HG03558 (cell line): Measurements from ENCODE around the gene CLIC2.

ENCODE experiments used
- ATAC-seq: cut with Tn5 transposase; IDR thresholded peaks from one replicate; pipeline ENCODE4 v1.9.1; 2021; ENCODE audit warnings: moderate number of reproducible peaks; ENCODE audit not compliant: unreplicated experiment; ENCODE audit errors: extremely low read depth

CLIC2 gene

DNA sequence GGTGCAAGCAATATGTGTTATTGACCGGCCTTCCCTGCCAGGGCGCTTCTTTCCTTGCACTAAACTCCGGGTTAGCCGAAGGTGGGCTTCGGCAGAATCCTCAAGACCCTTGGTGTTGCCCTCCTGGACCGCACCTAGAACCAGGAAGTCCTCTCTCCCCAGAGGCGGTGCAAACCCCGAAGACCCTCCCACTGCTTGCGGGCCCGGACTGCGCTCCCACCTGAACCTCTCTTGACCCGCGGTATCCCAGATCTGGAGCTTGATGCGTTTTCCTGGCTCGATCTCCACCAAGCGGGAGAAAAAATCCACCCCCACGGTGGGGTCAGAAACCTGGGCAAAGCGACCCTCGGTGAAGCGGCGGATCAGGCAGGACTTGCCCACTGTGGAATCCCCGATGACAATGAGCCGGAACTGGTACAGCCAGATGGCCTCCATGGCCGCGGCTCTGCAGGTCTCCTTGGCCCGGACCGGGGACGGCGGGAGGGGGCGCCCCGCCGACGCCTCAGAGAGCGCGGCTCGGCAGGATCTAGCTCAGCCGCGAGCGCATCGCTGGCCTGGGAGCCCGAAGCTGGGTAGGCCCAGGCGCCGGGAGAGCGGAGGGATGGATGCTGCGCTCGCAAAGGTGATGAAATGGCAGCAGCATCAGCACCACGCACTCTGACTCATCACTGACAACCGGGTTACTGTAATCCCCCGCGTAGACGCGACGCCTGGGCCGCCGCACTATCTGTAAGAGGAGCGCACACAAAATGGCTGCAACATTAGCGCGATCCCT is 70.4 kb downstream of the CLIC2 start, which contains the start of gene RAB39B:
Gene RAB39B, minus strand, starts transcription at position 638 of the 775 bp plus-strand sequence. Its CDS starts 203 bp downstream, at position 435.
- peak; percentile 80 for ATAC-seq

DNA sequence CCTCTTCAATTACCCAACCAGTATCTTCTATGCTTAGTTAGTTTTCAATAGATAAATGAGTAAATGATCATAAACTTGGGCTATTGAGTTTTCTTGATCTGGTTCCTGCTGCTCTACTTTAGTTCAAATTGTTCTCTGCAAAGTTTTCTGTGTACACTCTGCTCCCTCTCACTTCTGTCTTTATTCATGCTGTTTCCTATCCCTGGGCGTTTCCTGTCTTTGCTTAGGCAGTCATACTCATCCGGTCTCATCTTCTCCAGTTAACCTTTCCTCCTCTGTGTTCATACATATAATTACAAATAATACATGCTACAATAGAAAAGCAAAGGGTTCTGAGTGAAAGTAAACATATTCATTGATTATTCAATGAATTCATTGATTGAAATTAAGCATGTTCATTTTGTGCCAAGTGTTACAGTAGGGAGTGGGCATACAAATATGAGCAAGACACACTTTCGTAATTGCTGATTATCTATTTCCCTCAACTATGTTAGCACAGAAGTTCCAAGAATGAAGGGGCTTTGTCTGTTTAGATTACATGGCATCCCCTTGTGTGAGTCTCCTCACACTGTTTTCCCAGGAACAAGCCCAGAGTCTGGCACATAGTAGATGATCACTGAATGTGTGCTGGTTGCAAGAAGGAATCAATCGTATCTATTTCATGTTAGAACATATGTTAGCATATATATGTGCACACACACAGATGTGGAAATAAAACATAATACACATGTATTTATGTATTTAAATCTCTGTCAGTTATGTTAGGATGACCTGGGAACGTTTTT is 71.3 kb downstream of the CLIC2 start:
- ATAC-seq: no peak

DNA sequence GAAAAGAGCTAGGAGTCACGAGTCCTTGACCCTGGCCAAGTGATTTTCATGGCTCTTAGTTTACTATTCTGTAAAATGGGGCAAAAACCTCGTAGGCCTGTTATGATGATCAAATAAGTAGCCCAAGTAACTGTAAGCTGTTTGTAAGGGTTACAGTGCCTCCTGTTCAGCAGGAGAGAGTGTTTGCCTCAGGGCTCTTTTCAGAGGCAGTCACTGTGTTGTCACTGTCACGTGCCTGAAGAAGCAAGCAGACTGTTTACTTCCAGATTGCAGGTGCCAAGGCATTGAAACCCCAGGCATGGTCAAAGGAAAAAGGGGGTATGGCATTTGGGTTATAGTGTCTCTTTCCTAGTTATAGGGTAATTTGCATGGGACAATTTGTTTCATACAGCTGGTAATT is 74.7 kb downstream of the CLIC2 start:
- no peak for ATAC-seq

DNA sequence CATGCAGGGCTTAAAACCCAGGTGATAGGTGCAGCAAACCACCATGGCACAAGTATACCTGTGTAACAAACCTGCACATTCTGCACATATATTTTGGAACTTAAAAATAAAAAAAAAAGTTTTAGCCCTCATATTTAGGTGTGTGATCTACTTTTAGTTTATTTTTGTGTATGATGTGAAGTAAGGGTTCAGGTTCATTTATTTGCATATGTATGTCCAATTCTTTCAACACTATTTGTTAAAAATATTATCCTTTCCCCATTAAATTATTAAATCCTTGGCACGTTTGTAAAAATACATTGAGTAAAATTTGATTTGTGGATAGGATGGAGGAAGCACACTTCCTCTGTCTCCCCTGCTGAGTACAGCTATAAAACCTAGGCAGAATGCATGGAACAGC is 83.0 kb downstream of the CLIC2 start:
- no peak for ATAC-seq

DNA sequence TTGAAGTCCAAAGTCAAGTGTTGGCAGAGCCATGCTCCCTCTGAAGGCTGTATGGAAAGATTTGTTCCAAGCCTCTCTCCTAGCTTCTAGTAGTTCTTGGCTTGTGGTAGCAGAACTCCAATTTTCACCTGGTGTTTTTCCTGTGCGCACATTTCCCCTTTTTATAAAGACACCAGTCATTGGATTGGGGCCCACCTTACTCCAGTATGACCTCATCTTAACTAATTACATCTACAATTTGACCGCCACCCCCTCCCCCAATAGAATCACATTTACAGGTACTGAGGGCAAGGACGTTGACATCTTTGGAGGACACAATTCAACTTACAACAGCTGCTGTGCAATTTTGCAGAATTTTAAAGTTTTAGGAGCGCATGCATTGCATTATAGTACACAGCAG is 86.9 kb downstream of the CLIC2 start:
- no peak for ATAC-seq

DNA sequence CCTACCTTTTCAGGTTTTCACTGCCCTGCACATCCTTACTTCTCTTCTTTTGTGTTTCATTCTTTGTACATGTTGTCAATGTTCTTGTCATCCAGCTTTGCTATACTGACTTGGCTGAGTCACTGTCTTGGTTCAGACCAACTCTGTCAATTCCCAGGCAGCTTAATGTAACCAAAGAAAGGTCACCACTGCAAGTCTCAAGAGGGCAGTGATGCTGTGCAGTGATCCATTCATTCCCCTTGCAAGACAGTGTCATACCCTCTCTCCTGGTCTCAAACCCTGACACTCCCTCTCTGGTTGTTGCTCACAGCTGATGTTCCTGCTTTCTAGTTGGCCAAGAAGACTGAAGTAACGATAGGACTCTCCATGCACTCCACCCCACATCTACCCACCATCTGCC is 87.7 kb downstream of the CLIC2 start:
- no peak for ATAC-seq

DNA sequence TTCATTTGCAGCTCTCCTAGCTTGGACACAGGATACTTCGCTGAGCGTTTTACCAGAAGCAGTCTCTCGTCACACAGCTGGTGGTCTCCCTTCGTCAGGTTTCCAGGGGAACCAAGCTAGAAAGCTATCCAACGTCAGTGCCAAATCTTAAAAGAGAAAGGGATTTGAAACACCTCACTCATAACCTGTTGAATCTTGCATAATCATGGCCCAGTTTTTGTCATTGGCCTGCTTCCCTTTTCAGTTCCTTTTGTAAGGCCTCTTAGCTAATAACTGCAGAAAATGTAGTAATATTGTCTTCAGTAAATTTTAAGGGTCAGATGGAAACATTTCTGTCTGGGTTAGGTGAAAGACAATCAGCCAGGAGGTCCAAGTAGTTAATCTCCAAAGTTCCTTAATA is 92.1 kb downstream of the CLIC2 start:
- ATAC-seq: no peak

DNA sequence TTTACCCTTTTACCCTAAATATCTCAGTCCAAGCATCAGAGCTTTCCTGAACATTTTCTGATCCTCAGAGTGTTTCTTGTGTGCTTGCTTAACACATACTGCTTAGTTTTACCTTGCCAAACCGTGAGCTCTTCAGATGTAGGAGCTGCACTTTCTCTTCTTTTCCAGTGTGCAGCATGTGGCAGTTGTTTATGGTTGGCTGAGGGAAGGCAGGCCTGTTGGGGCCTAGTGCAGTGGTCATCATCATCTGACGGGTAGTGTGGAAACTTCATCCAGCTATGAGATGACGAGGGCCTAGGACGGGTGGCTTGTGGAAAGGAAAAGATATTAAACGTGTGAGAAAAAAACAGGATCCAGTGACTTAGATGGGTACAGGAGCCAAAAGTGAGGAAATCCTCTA is 96.7 kb downstream of the CLIC2 start:
- ATAC-seq: no peak

DNA sequence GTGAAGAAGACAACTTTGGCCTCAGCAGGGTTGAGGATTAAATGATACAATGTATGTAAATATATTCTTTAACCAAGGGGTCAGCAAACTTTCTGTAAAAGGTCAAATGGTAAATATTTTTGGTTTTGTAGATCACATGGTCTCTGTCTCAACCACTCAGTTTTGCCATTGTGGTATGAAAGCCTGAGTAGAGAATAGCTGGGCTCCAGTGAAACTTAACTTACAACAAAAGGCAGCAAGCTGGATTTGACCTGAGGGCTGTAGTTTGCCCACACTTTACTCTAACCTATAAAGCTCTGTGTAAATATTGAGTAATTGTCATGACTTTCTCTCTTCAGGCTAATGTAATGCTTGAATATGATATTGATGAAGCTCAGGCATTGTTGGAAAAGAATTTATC is 98.5 kb downstream of the CLIC2 start:
- no peak for ATAC-seq

DNA sequence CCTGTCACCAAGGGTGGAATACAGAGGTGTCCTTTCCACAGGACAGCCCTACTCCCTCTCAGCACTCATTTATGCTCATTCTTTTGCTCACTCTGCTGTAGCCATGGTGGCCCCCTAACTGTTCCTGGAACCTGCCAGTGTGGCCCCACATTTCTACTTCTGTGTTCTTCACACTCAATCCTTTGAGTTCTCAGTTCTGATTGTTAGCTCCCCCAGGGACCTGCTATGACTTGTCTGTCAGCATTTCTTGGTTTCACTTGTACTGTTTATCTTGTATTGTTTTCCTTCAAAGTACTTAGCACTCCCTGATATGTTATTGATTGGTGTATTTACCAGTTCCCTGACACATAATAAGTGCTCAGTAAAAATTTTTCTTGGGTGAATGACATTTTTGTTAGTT is 103.3 kb downstream of the CLIC2 start:
- ATAC-seq: peak; percentile 67
